ENCODE data around the gene OR8I2.
"Not testable (repeated sequence)": the region's sequence is repeated elsewhere in the genome, so short reads cannot be mapped to it uniquely, and the experiment has no call there.

OR8I2 gene

GRCh38 chr11:56089697-56090096 lies 3.4 kb upstream of the OR8I2 start:
- DNase-seq (ENCODE audit: low read depth in 2 of 2) = no peak
- no peak overlapping the region for H3K4me3 ChIP-seq (replicated peaks in 1 of 2; ENCODE audit: low read depth in 2 of 2, low read length in 2 of 2)
- TF ChIP-seq CTCF (IDR thresholded peaks at IDR 0.05; ENCODE audit: low read depth, low read length) = no peak

- TF ChIP-seq CTCF (IDR thresholded peaks at IDR 0.05; ENCODE audit: low read depth, low read length) = no peak
- DNase-seq (ENCODE audit: low read depth in 2 of 2) = no peak
- H3K4me3 ChIP-seq (replicated peaks in 1 of 2; ENCODE audit: low read depth in 2 of 2, low read length in 2 of 2) = no peak within 1 kb of the TSS
These were observed 10.2 kb downstream of the OR8I2 start, which contains the start of gene OR8H2 for GRCh38 chr11:56103210-56103737. Gene OR8H2, plus strand, starts transcription at chr11:56103687. Its CDS starts 1,356 bp downstream, at chr11:56105043.

GRCh38 chr11:56122073-56122472 lies 29.0 kb downstream of the OR8I2 start, which contains the start of gene OR8H3:
Gene OR8H3, plus strand, starts transcription at chr11:56122373. Its CDS starts 0 bp downstream, at chr11:56122373.
- TF ChIP-seq CTCF (IDR thresholded peaks at IDR 0.05; ENCODE audit: low read depth, low read length) = no peak
- no peak within 1 kb of the TSS for H3K4me3 ChIP-seq (replicated peaks in 1 of 2; ENCODE audit: low read depth in 2 of 2, low read length in 2 of 2)

DNA sequence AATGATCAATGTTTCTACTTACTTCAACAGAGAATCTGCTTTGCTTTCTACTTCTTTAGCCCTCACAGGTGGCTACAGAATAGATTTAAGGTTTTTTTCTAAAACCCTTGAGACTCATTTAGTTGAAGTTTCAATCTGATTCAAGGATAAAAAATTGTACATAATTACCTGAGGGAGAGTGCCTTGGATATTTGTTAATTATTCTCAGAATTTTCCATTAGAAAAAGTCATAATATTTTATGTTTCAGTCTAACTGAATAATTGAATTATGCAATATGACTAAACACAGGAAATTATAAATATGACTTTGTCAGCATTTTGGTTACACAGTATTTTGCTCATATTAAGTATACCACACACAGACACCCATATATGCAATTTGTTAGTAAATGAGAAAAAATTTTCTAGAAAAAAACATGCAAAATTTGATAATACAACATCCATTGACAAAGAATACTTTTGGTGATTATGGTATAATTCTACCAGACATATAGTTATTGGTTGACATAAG lies 47.1 kb downstream of the OR8I2 start, which contains the start of gene OR8J3:
Gene OR8J3, minus strand, starts transcription at position 51 of the 511 bp plus-strand sequence. CDS start 2,483 bp downstream, outside the sequence.
- DNase-seq (ENCODE audit: low read depth in 2 of 2) = no peak
- TF ChIP-seq CTCF (IDR thresholded peaks at IDR 0.05; ENCODE audit: low read depth, low read length) = no peak
- H3K4me3 ChIP-seq (replicated peaks in 1 of 2; ENCODE audit: low read depth in 2 of 2, low read length in 2 of 2) = no peak within 1 kb of the TSS

More at GRCh38 chr11:56122073-56122472, 29.0 kb downstream of the OR8I2 start, which contains the start of gene OR8H3:
- no peak for DNase-seq (ENCODE audit: low read depth in 2 of 2)

- H3K4me3 ChIP-seq (replicated peaks in 1 of 2; ENCODE audit: low read depth in 2 of 2, low read length in 2 of 2) = not testable (repeated sequence)
These were observed 50.6 kb downstream of the OR8I2 start for GRCh38 chr11:56143681-56144080.

More at GRCh38 chr11:56143681-56144080, 50.6 kb downstream of the OR8I2 start:
- DNase-seq (ENCODE audit: low read depth in 2 of 2) = not testable (repeated sequence)
